Smooth muscle cell (in vitro differentiated cells): ENCODE results near the gene PACRG. TPM values are rescaled to one million over a fixed set of nuclear protein-coding genes. Genes with fewer than 3 reads are reported as not detected.

Source experiments
- DNase-seq: peaks from one replicate; lab custom pipeline; 2025; ENCODE audit not compliant: unreplicated experiment; lab: John Stamatoyannopoulos, UW
- H2AFZ ChIP-seq: fragments of 200-600 bp; sonication (generic); 2 replicates; pipeline ENCODE4 v1.6.0; 2016; ENCODE audit warnings: antibody characterized with exemption, low read depth, mild to moderate bottlenecking
- H3F3A ChIP-seq: fragments of 200-600 bp; sonication (generic); 2 replicates; pipeline ENCODE4 v1.6.0; 2017; ENCODE audit warnings: antibody characterized with exemption, low read depth
- H3K27ac ChIP-seq: fragments of 200-600 bp; sonication (generic); 2 replicates; pipeline ENCODE4 v1.5.1; 2016; ENCODE audit warnings: low read depth, mild to moderate bottlenecking
- H3K27me3 ChIP-seq: fragments of 200-600 bp; sonication (generic); 2 replicates; pipeline ENCODE4 v1.6.1; 2016; ENCODE audit warnings: low read depth, mild to moderate bottlenecking
- H3K36me3 ChIP-seq: fragments of 200-600 bp; sonication (generic); 2 replicates; pipeline ENCODE4 v1.5.1; 2016; ENCODE audit warnings: low read depth
- H3K4me1 ChIP-seq: fragments of 200-600 bp; sonication (generic); 2 replicates; pipeline ENCODE4 v1.5.1; 2016; ENCODE audit warnings: low read depth
- H3K4me2 ChIP-seq: fragments of 200-600 bp; sonication (generic); 2 replicates; pipeline ENCODE4 v1.6.0; 2016; ENCODE audit warnings: mild to moderate bottlenecking
- H3K4me3 ChIP-seq: fragments of 200-600 bp; sonication (generic); 2 replicates; pipeline ENCODE4 v1.5.1; 2016; ENCODE audit warnings: mild to moderate bottlenecking
- H3K79me2 ChIP-seq: fragments of 200-600 bp; sonication (generic); 2 replicates; pipeline ENCODE4 v1.6.0; 2016; ENCODE audit warnings: low read depth, mild to moderate bottlenecking
- H3K9ac ChIP-seq: fragments of 200-600 bp; sonication (generic); 2 replicates; pipeline ENCODE4 v1.6.0; 2016; ENCODE audit warnings: low read depth
- H3K9me3 ChIP-seq: fragments of 200-600 bp; sonication (generic); replicated peaks from 2 replicates; pipeline ENCODE4 v1.5.1; 2016; ENCODE audit warnings: low read depth
- H4K20me1 ChIP-seq: fragments of 200-600 bp; sonication (generic); 2 replicates; pipeline ENCODE4 v1.6.0; 2016; ENCODE audit warnings: low read depth
- WGBS: methylation state at CpG from one replicate; pipeline ENCODE4 v1.1.7; 2016; ENCODE audit warnings: low lambda C conversion rate; 5-methylcytosine and 5-hydroxymethylcytosine counted together
- polyA plus RNA-seq: library from polyadenylated mRNA; unstranded; fragments of >200 nt; fragmentation: Nextera tagmentation; extraction: Ambion mirVana; gene quantifications from 2 replicates; pipeline ENCODE4 v1.2.1, GENCODE V29; 2016
- total RNA-seq: library from RNA; depleted of rRNA; stranded (reverse); fragments of >200 nt; gene quantifications from 2 replicates; pipeline ENCODE4 v1.2.3, GENCODE V29; 2014
- TF ChIP-seq, protein P1 (sequence below): fragments of 200-600 bp; sonication (generic); IDR thresholded peaks from 2 replicates; pipeline ENCODE4 v1.5.1; 2017; ENCODE audit warnings: borderline replicate concordance, mild to moderate bottlenecking, antibody characterized with exemption; ENCODE audit not compliant: insufficient read depth, poor library complexity, severe bottlenecking

PACRG gene
- total and polyA plus RNA-seq, 2 experiments from 2014 or later, result not detected

DNA sequence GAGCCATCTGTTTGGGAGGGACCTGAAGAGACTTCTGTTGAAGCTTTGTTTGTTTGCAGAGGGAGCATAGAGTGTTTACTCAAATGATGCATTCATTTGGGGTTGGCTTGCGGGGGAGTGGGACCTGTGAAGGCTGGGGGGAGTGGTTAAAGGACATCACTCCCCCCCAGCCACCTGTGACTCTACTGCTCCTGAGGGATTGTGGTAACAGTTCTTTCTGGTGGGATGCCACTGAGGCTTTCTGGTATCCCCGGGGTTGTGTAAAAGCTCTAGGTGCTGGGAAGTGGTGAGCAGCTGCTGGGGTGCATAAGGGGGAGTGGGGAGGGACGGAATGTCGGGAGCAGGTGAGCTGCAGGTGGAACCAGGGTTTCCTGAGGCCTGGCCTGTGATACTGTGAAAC, 447.5 kb downstream of the PACRG start:
- Histone ChIP-seq H3K4me3 (no peak overlapping the region), H3K27me3 (no peaks in the 10 kb centered on the region), H4K20me1 (no peaks in the 10 kb centered on the region), H3K9me3 (no peaks in the 10 kb centered on the region), H3K9ac (no peak overlapping the region), H3K4me1 (no peaks in the 10 kb centered on the region), H3F3A (no peaks in the 10 kb centered on the region), H3K36me3 (no peaks in the 10 kb centered on the region), H3K4me2 (no peak overlapping the region), H2AFZ (no peak overlapping the region), H3K79me2 (no peaks in the 10 kb centered on the region), H3K27ac (no peak overlapping the region)
- TF ChIP-seq, protein P1, sequence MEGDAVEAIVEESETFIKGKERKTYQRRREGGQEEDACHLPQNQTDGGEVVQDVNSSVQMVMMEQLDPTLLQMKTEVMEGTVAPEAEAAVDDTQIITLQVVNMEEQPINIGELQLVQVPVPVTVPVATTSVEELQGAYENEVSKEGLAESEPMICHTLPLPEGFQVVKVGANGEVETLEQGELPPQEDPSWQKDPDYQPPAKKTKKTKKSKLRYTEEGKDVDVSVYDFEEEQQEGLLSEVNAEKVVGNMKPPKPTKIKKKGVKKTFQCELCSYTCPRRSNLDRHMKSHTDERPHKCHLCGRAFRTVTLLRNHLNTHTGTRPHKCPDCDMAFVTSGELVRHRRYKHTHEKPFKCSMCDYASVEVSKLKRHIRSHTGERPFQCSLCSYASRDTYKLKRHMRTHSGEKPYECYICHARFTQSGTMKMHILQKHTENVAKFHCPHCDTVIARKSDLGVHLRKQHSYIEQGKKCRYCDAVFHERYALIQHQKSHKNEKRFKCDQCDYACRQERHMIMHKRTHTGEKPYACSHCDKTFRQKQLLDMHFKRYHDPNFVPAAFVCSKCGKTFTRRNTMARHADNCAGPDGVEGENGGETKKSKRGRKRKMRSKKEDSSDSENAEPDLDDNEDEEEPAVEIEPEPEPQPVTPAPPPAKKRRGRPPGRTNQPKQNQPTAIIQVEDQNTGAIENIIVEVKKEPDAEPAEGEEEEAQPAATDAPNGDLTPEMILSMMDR, result no peak
- DNase-seq, result no peak
- WGBS, result 91% methylated on average over 4 of the region's 4 CpGs

- Histone ChIP-seq H3K4me1 (no peaks in the 10 kb centered on the region), H4K20me1 (no peaks in the 10 kb centered on the region), H3K9me3 (no peaks in the 10 kb centered on the region), H3K27me3 (no peaks in the 10 kb centered on the region), H3K27ac (no peak overlapping the region), H2AFZ (no peak overlapping the region), H3F3A (no peaks in the 10 kb centered on the region), H3K4me3 (no peak overlapping the region), H3K9ac (no peak overlapping the region), H3K79me2 (no peaks in the 10 kb centered on the region), H3K36me3 (no peaks in the 10 kb centered on the region), H3K4me2 (no peak overlapping the region)
- TF ChIP-seq, protein P1, result no peak
- DNase-seq, result no peak
- WGBS, result 89% methylated on average over 3 of the region's 3 CpGs
Measured at GRCh38 chr6:163176097-163176496, 448.3 kb downstream of the PACRG start.

- Histone ChIP-seq H3K79me2 (no peaks in the 10 kb centered on the region), H4K20me1 (no peaks in the 10 kb centered on the region), H3K27ac (no peak overlapping the region), H3K4me3 (no peak overlapping the region), H2AFZ (no peak overlapping the region), H3F3A (no peaks in the 10 kb centered on the region), H3K27me3 (no peaks in the 10 kb centered on the region), H3K9me3 (no peaks in the 10 kb centered on the region), H3K4me1 (no peaks in the 10 kb centered on the region), H3K4me2 (no peak overlapping the region), H3K9ac (no peak overlapping the region), H3K36me3 (no peaks in the 10 kb centered on the region)
- no peak for DNase-seq
- WGBS, result 72% methylated on average over 4 of the region's 4 CpGs
- TF ChIP-seq, protein P1, result no peak
Measured at GRCh38 chr6:163177007-163177406, 449.2 kb downstream of the PACRG start.

DNA sequence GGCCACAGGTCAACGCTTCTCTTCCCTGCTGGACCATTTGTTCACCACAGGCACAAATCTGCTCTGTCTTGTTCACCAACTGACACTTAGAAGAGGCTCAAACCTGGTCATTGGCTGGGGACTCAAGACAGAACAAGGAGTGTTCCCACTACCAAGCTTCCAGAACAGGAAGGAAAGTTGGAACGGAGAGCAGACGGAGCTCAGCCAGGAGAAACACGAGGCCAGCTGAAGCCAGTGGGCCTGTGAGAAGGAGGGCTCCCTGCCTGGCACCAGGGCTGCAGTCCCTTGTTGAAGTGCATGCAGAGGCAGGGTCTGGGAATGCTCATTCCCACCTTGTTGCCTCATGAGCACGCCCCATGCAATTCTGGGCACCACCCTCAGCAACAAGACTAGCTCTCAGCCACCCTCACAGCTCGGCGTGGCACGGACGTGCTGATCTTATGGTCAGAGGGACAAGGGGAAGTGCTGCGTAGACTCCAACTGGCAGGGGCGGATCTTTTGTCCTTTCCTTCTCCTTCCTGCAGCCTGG, 450.2 kb downstream of the PACRG start:
- Histone ChIP-seq H4K20me1 (no peaks in the 10 kb centered on the region), H3K27ac (no peak overlapping the region), H3F3A (no peaks in the 10 kb centered on the region), H2AFZ (no peak overlapping the region), H3K79me2 (no peaks in the 10 kb centered on the region), H3K4me3 (no peak overlapping the region), H3K9me3 (no peaks in the 10 kb centered on the region), H3K4me1 (no peaks in the 10 kb centered on the region), H3K4me2 (no peak overlapping the region), H3K9ac (no peak overlapping the region), H3K27me3 (no peaks in the 10 kb centered on the region), H3K36me3 (no peaks in the 10 kb centered on the region)
- no peak for DNase-seq
- TF ChIP-seq, protein P1, result no peak
- 95% methylated on average over 11 of the region's 11 CpGs for WGBS
